Retina (tissue), 1 donor: Measurements from ENCODE around the gene ATP5MC2.
A peak's percentile ranks its signal among the peaks of the same experiment; 100 is the strongest.
"Not testable (repeated sequence)": the region's sequence is repeated elsewhere in the genome, so short reads cannot be mapped to it uniquely, and the experiment has no call there.

Experiments
- DNase-seq: peaks from one replicate; pipeline ENCODE4 v3.0.0-alpha.2; 2016

The ATP5MC2 gene

DNA sequence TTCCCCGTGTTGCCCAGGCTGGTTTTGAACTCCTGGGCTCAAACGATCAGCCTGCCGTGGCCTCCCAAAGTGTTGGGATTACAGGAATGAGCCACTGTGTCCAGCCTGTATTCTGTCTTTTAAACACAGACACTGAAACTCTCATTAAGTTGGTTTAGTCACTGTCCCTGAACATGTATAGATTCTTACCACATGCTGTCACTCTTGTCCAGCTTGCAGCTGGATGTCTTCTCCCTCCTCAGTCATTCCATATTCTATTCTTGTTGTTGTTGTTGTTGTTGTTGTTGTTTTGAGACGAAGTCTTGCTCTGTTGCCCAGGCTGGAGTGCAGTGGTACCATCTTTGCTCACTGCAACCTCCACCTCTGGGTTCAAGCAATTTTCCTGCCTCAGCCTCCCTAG lies 12.3 kb upstream of the ATP5MC2 start:
- DNase-seq: no peak

DNA sequence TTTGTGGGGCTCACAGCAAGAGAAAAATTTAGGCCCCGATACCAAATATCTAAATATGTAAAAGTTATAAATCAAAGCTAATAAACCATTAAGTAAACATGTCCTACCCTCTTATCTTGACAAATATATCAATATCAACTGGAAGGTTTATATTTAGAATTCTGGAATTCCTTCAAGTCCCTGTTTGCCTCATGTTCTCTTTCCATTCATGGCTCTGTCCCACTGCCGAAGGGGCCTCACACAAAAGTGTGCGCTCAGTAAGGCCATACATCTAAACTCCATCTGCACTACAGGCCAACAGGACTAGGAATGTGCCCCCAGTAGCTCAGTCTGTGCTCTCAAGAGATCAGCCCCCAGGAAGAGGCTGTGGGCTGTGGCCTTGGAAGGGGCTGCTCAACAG lies 10.6 kb upstream of the ATP5MC2 start:
- DNase-seq: no peak

DNA sequence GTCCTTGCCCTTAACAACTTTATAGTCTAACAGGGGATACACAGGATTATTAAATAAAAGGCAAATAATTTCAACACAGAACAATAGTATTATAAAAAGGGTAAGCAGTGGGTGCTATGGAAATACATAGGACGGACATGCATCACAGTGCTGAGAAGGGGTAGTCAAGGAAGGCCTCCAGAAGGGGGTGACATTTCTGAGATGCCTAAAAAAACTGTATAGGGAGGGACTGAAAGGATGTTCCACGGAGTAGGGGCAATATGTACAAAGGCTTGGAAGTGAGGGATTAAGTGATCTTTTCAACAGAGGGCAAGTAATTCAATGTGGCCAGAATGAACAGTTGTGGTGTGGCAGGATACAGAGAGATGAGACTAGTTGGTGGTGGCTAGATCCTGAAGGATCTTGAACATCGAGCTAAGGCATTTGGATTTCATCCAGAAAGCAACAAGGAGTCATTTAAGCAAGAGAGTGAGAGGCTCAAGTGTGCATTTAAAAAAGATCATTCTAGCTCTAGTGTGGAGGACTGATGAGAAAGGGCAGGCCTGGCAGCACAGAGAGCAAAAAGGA lies 8.9 kb upstream of the ATP5MC2 start:
- DNase-seq: no peak

DNA sequence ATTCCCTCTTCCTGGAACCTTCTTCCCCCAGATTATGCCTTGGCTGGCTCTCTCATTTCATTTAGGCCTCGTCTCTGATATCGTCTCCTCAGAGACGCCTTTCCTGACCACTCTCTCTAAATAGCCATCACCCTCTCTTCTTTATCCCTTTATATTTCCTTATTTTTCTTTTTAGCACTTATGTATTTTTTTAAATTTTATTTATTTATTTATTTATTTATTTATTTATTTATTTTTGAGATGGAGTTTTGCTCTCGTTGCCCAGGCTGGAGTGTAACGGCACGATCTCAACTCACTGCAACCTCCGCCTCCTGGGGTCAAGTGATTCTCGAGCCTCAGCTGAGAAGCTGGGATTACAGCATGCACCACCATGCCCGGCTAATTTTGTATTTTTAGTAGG lies 8.1 kb upstream of the ATP5MC2 start:
- no peak for DNase-seq

DNA sequence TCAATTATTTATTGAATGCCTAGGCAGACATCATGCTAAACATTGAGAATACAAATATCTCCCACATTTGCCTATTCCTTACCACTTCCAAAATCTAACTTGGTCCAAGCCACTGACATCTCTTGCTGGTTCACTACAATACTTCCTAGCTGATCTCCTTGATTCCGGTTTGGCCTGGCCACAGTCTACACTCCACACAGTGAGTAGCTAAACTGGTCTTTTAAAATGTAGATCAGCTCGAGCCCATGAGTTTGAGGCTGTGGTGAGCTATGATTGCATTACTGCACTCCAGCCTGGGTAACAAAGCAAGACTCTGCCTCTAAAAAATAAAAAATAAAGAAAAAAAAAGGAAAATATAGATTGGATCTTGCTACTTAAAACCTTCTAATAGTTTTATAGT lies 7.6 kb upstream of the ATP5MC2 start:
- no peak for DNase-seq

DNA sequence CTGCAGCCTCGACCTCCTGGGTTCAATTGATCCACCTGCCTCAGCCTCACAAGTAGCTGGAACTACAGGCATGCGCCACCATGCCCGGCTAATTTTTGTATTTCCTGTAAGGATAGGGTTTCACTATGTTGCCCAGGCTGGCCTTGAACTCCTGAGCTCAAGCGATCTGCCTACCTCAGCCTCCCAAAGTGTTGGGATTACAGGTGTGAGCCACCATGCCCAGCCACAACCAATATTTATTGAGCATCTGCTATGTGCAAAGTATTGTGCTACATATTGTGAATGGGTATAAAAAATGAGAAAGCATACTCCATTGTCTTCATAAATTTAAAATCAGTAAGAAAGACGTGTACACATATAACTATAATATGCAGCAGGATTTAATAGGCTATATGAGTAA lies 4.2 kb upstream of the ATP5MC2 start:
- not testable (repeated sequence) for DNase-seq

DNA sequence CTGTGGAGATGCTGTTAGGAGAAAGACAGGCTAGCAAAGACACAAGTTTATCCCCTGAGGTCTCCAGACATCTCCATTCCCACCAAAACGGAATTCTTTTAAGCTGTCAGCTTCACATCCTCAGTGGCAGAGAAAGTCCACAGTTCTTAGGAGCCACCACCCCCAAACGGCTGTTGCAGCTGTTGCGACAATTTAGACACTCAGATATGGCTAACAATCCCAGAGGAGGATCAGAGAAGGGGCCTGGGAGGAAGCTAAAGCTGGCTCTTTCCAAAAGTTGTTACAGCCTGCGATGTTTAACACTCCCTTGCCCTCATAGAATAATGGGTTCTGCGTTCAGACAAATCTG lies 1.9 kb upstream of the ATP5MC2 start:
- DNase-seq: no peak

DNA sequence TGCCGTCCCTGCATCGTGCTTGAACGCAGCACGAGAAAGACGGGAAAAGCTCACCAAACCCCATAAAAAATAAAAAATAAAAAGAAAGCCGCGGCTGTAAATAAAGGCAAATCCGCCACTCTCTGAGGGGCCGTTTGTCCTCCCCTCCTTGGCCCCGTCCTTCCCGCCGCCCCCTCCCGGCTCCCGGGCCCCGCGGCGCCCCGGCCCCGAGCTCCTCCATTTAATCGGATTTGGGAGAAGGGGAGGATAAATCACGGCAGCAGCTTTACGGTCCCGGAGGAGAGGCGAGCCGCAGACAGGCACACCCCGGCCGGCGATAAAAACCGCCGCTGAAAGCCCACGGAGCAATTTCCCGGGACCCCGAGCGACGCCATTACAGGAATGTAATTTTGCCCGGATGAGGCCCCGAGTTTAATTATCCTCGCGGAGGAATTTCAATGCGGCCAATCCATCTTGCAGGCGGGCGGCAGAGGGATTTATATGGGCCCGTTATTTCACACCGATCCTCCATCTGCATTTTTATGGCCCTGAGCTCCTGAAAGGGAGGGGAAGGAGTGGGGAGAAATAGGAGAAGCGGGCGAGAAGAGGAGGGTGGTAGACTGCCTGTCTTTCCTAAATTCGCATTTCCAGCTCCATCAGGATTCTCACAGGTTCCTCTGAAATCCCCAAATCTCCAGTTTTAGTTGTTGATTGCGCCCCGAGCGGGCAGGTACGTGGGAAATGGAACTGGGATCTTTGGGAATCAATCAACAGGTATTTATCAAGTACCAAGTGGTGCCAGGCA lies 1.3 kb upstream of the ATP5MC2 start:
- DNase-seq: peak; percentile 70

DNA sequence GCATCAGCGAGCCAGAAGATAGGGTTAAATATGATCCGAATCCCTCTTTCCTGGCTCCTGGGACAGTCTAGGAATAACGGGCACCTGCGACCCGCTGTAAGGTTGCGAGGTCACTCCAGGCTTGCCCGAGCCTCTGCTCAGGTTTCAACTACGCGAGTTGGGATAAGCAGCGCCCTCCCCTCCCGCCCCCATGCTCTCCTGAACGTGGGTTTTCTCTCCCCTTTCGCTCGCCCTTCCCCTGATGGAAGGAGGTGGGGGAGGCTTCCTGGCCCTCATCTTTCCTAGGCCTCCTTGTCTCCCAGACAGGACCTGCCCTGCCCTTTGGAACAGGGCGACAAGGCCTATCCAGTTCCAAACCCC lies 753 bp upstream of the ATP5MC2 start:
- no peak for DNase-seq

DNA sequence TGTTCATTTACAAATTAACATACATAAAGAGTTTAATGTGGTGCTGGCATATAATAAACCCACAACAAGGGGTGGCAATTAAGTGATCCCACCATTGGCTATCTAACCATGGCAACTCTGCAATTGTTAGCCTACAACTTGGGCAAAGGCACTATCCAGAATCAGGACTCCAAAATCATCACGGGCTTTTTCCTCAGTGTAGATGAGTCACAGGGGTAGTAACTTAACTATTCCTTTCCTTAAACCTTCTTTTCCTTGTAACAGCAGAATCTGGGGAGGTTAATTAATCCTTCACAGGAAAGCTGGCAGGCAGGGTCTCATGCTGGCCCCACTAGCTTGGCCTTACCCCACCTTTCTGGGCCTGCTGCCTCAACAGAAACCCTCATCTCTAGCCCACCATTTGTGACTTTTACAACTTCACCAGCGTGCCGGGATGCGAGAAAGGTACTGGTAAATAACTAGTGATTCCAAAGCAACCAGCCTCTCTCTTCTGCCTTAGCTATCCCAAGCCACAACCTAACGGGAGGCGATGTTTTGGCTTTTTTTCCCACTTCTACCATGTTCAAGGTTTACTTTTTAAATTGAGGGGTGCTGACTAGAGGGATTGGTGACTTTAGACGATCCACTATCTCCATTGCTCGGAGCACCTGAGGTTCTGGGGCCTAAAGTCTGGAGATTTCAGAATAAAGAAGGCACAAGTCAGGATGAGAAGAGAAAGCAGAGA lies 744 bp downstream of the ATP5MC2 start:
- DNase-seq: no peak

DNA sequence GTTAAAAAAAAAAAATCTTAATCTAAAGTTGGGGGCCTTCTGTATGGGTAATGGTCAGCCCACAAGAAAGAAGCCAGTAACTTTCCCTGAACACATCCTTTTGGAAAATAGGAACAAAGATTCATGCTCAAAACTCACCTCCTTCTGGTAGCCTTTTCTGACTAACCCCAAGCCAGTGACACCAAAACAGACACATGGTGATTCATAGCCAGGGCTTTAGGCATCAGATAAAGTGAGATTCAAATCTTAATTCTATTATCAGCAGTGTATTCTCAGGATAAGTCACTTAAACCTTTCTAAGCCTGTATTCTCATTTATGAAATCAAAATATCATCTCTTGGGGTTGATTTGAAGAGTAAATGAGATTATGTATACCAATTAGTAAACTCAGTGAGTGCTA lies 4.9 kb downstream of the ATP5MC2 start:
- no peak for DNase-seq

DNA sequence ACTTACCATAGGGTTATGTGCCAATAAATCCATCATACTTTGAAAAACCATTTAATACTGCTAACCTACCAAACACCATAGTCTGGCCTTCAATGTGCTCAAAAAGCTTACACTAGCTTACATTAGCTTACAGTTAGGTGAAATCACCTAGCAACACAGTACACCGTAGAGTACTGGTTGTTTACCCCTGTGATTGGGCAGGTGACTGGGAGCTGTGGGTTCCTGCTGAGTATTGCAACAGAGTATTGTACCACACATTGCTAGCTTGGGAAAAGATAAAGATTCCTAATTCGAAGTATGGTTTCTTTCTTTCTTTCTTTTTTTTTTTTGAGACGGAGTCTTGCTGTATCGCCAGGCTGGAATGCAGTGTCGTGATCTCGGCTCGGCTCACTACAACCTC lies 5.6 kb downstream of the ATP5MC2 start:
- no peak for DNase-seq

DNA sequence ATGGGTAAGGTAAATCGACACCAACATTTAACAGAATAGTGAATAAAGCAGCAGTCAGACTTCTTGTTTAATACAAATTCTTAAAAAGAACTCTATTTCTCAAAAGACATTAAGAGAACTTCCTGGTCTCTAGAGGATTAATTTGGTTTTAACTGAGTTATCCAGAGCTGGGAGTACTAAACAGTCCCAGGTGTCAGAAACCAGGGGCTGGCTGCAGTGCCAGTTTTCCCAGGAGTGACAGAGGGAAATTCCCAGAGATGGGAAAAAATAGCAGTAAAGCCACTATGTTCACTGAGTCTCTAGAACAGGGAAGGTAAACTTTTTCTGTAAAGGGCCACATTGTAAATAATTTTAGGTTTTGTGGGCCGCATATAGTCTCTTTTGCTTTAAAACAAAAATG lies 8.8 kb downstream of the ATP5MC2 start:
- DNase-seq: no peak

DNA sequence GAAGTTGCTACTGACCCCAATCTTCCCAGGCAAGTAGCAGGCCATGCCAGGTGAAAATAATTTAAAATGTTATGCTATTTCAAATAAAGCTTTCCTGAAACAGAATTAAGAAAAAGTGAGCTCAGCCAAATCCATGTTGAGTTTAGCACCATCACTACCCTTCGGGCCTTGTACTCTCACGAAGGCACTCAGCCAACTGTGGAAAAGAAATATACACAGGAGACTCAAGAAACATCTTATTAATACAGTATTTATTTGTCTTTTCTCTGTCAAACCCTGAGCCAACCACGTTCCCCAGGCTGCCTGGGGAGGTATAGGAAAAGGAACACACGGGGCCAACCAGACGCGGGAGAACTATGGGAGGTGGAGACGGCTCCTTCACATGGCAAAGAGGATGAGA lies 10.9 kb downstream of the ATP5MC2 start:
- DNase-seq: no peak

DNA sequence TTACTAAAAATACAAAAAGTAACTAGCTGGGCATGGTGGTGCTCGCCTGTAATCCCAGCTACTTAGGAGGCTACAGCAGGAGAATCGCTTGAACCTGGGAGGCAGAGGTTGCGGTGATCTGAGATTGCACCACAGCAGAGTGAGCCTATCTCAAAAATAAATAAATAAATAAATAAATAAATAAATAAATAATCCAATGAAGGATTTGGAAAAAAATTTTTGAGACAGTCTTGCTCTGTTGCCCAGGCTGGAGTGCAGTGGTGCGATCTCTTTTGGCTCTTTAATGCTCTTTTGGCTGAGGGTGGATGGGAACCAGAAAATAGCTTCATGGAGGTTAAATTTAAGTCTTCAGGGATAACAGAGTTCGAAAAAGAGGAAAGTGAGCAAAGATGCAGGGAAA lies 11.7 kb downstream of the ATP5MC2 start:
- DNase-seq: no peak

DNA sequence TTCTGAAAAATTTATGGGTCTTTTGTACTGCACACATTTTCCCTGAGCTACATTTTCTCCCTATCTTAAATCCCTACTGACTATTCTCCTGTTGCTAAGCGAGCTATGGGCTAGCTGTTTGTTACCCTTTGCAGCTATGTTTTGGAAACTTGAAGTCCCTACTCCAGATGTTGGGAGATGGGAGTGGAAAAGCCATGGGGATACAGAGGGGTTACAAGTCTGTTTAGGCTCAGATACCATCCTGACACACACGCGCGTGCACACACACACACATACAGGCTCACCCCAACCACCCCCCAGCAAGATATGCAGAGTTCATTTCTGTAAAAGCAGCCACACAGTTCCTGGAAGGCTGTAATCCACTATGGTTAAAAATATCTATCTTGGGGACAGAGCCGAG lies 15.8 kb downstream of the ATP5MC2 start:
- DNase-seq: no peak

DNA sequence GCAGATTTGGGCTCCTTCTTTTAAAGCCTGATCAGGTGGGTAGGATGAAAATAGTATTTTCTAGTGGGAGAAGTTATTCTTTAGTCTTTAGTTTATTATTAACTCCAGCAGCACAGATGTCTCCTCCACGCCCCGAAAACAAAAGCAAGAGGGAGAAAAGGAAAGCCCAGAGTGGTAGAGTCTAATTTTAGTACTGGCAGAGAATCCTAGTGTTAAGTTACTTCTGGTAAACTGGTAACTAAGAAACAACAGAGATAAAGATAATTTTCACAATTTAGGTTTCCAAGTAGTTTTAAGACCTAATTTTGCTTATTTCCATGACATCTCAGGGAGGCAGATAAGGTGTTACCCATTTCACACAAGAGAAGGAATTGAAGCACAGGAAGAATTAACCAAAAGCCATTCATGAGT lies 16.3 kb downstream of the ATP5MC2 start:
- no peak for DNase-seq

DNA sequence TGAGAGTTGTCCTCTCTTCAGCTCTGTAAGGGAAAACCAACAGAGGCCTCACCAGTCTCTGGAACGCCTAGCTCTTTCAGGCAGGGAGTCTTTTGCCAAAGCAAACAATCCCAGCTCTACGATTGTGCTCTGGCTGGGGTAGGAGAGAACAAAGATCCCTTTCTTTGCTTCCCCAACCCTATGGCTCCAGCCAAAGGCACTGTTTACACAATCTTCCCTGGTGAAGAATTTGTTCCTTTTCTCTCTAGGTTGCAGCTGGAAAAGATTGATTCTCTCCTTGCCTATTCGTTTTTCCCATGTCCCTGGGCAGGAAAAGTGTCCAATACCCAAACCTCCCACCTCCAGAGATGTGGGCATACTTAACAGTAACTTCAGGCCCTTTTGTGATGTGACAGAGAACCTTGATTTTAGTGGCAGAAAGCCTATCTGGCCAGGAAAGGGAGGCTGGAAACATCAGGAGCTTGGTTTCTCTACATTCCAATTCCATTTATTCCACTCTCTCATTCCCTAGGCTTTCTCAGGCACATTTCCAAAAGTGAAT lies 16.8 kb downstream of the ATP5MC2 start:
- DNase-seq: peak; percentile 45

DNA sequence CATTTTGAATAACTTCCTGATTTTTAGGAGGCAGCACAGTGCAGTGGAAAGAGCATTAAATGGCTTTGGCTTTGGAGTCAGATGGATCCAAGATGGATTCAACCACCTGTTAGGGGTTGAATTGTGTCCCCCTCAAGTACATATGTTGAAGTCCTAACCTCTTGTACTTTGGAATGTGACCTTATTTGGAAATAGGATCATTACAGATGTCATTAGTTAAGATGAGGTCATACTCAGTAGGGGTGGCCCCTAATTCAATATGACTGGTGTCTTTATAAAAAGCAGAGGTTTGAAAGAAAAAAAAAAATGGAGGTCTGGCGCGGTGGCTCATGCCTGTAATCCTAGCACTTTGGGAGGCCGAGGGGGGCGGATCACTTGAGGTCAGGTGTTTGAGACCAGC lies 18.8 kb downstream of the ATP5MC2 start:
- no peak for DNase-seq

DNA sequence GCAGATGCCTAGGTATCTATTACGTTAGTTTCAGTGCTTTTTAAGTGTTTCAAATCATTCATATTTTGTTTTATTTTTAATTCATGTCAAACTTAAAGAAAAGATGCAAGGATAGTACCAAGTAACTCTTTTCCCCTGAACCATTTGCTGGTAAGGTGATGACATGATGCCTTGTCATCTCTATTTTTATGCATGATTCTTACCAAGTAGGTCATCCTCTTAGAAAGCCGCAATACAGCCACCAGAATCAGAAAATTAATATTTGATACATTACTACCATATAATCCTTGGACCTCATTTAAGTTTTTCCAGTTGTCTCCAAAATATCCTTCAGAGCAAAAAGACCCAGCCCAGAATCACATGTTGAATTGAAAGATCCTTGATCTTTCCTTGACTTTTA lies 22.3 kb downstream of the ATP5MC2 start:
- DNase-seq: no peak

DNA sequence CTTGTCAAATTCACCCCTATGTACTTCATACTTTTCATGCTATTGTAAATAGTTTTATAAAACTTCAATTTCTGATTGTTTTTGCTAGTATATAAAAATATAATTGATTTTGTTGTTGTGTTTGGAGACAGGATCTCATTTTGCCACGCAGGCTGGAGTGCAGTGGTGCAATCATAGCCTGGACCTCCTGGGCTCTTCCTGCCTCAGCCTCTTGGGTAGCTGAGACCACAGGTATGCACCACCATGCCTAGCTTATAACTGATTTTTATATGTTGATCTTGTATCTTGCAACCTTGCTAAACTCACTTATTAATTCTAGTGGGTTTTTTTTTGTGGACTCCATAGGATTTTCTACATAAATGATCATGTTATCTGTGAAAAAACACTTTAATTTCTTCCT lies 23.5 kb downstream of the ATP5MC2 start:
- DNase-seq: no peak

DNA sequence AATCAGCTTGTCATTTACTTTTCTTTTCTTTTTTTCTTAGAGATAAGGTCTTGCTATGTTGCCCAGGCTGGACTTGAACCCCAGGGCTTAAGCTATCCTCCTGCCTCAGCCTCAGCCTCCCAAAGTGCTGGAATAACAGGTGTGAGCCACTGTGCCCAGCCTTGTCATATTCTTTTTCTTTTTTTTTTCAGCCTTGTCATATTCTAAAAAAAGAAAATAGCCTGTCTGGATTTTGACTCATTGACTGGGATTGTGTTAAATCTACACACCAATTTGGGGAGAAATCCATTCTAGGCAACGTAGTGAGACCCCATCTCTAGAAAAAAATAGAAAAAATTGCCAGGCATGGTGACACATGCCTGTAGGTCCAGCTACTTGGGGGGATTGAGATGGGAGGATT lies 24.1 kb downstream of the ATP5MC2 start:
- DNase-seq: no peak

DNA sequence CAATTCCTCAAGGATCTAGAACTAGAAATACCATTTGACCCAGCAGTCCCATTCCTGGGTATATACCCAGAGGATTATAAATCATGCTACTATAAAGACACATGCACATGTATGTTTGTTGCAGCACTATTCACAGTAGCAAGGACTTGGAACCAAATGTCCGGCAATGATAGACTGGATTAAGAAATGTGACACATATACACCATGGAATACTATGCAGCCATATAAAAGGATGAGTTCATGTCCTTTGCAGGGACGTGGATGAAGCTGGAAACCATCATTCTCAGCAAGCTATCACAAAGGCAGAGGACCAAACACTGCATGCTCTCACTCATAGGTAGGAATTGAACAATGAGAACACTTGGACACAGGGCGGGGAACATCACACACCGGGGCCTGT lies 29.6 kb downstream of the ATP5MC2 start:
- DNase-seq: not testable (repeated sequence)

DNA sequence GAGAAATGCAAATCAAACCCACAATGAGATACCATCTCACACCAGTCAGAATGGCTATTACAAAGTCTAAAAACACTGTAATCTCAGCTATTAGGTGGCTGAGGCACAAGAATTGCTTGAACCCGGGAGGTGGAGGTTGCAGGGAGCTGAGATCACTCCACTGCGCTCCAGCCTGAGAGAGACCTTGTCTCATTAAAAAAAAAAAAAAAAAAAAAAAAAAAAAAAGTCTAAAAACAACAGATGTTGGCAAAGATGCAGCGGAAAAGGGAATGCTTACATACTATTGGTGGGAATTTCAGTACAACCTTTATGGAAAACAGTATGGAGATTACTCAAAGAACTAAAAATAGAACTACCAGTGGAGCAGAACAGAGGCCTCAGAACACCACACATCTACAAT lies 30.7 kb downstream of the ATP5MC2 start:
- no peak for DNase-seq
